Central memory CD8-positive, alpha-beta T cell (primary cell): ENCODE measurements around the gene PRPF6.

Experiments
- ATAC-seq: fragments of 150-1000 bp; cut with Tn5 transposase; replicated peaks from 2 replicates; pipeline ENCODE4 v1.10.0; 2022; ENCODE audit warnings: mild to moderate bottlenecking, moderate FRiP score, moderate number of reproducible peaks; ENCODE audit not compliant: poor library complexity, severe bottlenecking; ENCODE audit errors: extremely low read depth
- DNase-seq, 2 donors: peaks; one replicate each; pipeline ENCODE4 v3.0.0; 2021; ENCODE audit warnings: low spot score in 2 of 2
- H3K27ac Mint-ChIP-seq: one replicate; pipeline ENCODE4 v1.8.0; 2022; ENCODE audit warnings: low read depth, mild to moderate bottlenecking, moderate library complexity, mixed read lengths
- H3K27me3 Mint-ChIP-seq: one replicate; pipeline ENCODE4 v1.8.0; 2022; ENCODE audit warnings: mixed read lengths
- H3K36me3 Mint-ChIP-seq: one replicate; pipeline ENCODE4 v1.8.0; 2022; ENCODE audit warnings: mild to moderate bottlenecking, moderate library complexity, mixed read lengths; ENCODE audit not compliant: insufficient read depth
- H3K4me1 Mint-ChIP-seq: one replicate; pipeline ENCODE4 v1.8.0; 2022; ENCODE audit warnings: mixed read lengths
- H3K4me3 Mint-ChIP-seq: one replicate; pipeline ENCODE4 v1.8.0; 2022; ENCODE audit warnings: mild to moderate bottlenecking, moderate library complexity, mixed read lengths
- H3K9me3 Mint-ChIP-seq: one replicate; pipeline ENCODE4 v1.8.0; 2022; ENCODE audit warnings: mixed read lengths

Gene PRPF6

DNA sequence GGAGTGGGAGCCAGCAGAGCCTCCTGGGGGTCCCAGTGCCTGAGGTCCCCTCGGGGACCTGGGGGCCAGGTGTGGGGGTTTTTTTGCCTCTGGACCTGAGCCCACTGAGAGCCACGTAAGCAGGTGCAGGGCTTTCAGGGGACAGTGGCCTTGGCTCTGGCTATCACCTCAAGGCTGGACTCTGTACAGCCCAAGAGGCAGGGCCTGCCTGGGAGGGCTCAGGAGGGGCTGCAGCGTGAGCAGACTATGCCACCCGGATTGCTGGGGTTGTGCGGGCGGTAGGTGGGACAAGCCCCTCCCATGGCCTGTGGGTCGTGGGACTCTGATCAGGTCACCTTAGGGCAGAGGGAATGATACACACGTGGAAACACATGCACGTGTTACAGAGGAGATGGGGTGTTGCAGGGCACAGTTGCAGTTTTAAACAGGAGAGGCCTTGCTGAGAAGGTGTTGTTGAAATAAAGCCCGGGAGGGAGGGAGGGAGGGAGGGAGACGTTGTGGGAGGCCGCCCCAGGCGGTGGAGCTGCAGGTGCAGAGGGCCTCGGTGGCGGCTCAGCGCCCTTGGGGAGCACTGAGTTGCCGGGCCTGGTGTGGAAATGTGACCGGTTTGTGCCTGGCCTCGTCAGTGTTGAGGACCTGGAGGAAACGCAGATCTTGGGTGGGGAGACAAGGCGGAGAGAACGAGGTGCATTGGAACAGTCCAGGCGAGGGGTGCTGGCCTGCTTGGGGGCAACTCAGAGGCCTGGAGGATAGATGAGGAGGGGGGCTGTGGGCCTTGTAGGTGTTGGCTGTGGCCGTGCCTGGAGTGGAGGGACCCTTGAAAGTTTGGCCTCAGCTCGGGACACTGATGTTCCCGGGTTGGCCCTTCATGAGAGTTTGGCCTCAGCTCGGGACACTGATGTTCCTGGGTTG, 84.4 kb downstream of the PRPF6 start:
- ATAC-seq: no peak
- Mint-ChIP-seq H3K4me3 (peak overlapping the region; percentile 45), H3K4me1 (peaks cover 32% of the 10 kb centered on the region), H3K9me3 (no peaks in the 10 kb centered on the region), H3K27ac (peak overlapping the region; percentile 51), H3K27me3 (no peaks in the 10 kb centered on the region), H3K36me3 (peaks cover 11% of the 10 kb centered on the region)
- DNase-seq: no peak

DNA sequence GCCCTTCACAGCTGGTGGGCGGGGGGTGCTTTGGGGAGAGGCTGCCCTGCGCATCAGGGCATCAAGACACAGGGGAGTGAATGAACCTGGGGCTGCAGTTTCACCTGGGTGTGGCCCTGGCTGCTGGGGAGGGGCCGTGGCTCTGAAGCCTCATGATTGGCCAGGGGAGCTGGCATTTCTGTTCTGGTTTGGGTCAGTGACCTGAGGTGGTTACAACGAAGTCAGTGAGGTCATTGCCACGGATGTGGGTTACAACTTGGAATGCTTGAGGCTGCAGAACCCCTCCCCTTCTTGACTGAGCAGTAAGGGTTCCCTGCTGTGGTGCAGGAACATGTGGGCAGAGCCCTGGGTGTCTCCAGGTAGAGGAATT, 85.0 kb downstream of the PRPF6 start:
- H3K4me3 Mint-ChIP-seq: peak overlapping the region; percentile 45
- no peaks in the 10 kb centered on the region for H3K9me3 Mint-ChIP-seq
- peak overlapping the region; percentile 51 for H3K27ac Mint-ChIP-seq
- DNase-seq (peak; percentile 36 to 51), ATAC-seq (peak; percentile 57)
- no peaks in the 10 kb centered on the region for H3K27me3 Mint-ChIP-seq
- peaks cover 11% of the 10 kb centered on the region for H3K36me3 Mint-ChIP-seq
- H3K4me1 Mint-ChIP-seq: peaks cover 32% of the 10 kb centered on the region

DNA sequence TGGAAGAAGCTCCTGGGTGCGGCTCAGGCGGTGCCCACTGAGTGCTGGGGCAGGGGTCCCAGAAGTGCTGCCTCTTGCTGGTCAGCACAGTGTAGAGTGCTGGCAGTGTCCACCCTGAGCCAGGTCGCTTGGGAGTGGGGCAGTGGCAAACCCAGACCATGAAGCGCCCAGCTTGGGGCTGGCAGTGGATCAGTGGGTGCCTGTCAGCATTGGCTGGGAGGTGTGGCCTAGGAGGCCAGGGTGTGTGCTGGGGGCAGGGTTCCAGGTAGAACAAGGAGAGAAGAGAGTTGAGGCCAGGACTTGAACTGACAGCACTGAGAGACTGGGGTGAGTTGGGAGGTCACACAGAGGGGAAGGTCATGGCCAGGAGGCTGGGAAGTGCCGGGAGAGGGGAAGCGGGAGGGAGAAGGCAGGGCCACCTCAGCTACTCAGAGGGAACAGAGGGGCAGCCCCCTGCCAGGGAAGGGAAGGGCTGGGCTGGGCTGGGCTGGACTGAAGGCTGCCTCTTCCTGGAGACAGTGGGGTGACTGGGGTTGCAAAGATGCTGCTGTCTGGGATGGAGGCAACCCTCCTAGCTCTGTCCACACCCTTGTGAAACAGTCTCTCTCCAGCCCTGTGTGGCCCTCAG, 86.2 kb downstream of the PRPF6 start:
- DNase-seq (no peak), ATAC-seq (no peak)
- no peaks in the 10 kb centered on the region for H3K9me3 Mint-ChIP-seq
- peaks cover 32% of the 10 kb centered on the region for H3K4me1 Mint-ChIP-seq
- no peak overlapping the region for H3K4me3 Mint-ChIP-seq
- no peak overlapping the region for H3K27ac Mint-ChIP-seq
- H3K27me3 Mint-ChIP-seq: no peaks in the 10 kb centered on the region
- H3K36me3 Mint-ChIP-seq: peaks cover 11% of the 10 kb centered on the region

DNA sequence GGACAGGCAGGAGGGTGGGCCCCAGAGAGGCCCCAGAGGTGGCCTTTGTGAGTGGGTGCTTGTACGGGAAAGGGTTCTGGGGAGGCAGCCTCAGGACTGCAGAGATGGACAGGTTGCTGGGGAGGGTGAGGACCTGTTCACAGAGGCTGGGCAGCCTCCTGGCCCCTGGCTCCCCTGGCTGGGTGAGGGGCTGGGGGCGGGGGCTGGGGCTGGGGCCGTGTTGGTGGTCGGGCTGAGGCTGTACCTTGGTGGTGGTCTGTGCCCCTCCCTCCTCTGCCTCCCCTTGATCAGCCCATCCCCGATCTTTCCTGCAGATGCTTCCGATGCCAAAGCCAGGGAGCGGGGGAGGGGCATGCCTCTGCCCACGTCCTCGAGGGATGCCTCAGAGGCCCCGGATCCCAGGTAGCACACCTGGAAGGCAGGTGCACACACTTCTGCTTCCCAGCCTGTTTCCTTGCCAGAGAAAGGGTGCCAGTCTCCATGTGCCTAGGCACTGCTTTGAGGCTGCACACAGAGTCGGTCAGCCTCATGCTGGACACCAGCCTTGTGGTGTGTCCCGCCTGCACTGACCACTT, 86.9 kb downstream of the PRPF6 start:
- H3K27me3 Mint-ChIP-seq: no peaks in the 10 kb centered on the region
- no peak overlapping the region for H3K4me3 Mint-ChIP-seq
- ATAC-seq (no peak), DNase-seq (no peak)
- peaks cover 10% of the 10 kb centered on the region for H3K36me3 Mint-ChIP-seq
- H3K9me3 Mint-ChIP-seq: no peaks in the 10 kb centered on the region
- H3K4me1 Mint-ChIP-seq: peaks cover 32% of the 10 kb centered on the region
- no peak overlapping the region for H3K27ac Mint-ChIP-seq

DNA sequence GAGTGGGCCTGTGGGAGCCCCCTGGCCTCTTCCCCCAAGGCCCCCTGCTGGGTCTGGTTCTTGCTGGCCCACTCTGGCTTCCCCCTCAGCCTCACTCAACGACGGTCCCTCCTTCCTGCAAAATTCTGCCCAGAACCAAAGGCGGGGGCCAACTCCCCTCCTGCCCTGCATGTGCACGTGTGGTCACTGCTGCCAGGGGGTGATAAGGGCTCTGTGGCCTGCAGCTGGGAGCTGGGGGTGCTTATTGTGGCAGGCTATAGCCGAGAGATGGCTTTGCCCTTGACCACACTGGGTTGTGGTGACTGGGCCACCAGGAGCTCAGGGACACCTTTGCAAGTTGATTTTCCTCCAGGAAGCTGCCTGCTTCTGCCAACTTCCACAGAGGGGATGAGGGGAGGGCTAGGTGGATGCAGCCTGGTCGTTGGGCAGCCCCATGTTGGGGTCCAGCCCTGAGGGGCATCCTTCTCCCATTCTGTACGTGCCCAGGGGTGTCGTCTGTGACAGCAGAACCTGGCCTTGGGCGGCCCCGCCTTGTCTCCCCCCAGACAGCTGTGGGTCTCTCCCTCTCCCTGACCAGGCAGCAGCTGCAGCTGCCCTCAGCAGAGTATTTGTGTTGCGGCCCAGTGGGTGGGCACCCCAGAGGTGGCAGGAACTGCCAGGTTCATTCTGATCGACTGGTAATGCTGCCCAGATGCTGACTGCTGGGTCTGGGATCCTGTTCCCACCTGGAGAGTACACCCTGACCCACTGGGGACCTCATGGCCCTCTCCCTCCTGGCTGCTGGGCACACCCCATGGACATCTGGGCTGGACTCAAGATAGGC, 87.7 kb downstream of the PRPF6 start:
- Mint-ChIP-seq H3K36me3 (peaks cover 10% of the 10 kb centered on the region), H3K4me3 (no peak overlapping the region), H3K9me3 (no peaks in the 10 kb centered on the region), H3K27ac (no peak overlapping the region), H3K27me3 (no peaks in the 10 kb centered on the region), H3K4me1 (peaks cover 31% of the 10 kb centered on the region)
- no peak for ATAC-seq
- no peak for DNase-seq

DNA sequence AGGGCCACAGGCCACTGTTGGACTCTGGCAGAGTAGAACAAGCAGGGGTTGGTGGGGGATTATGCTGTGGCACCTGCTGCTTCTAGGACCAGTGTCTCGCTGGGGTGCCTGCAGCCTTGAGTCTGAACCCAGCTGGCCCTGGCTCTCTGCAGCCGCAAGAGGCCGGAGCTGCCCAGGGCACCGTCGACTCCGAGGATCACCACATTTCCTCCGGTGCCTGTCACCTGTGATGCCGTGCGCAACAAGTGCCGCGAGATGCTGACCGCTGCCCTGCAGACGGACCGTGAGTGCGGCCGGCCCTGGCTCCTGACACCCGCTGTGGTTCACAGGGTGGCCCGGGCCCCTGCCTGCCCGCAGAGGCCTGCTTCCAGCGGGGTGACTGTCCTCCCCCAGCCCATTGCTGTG, 88.3 kb downstream of the PRPF6 start:
- peaks cover 11% of the 10 kb centered on the region for H3K36me3 Mint-ChIP-seq
- H3K4me3 Mint-ChIP-seq: no peak overlapping the region
- ATAC-seq (no peak), DNase-seq (no peak)
- H3K27me3 Mint-ChIP-seq: no peaks in the 10 kb centered on the region
- no peak overlapping the region for H3K27ac Mint-ChIP-seq
- peaks cover 25% of the 10 kb centered on the region for H3K4me1 Mint-ChIP-seq
- no peaks in the 10 kb centered on the region for H3K9me3 Mint-ChIP-seq

DNA sequence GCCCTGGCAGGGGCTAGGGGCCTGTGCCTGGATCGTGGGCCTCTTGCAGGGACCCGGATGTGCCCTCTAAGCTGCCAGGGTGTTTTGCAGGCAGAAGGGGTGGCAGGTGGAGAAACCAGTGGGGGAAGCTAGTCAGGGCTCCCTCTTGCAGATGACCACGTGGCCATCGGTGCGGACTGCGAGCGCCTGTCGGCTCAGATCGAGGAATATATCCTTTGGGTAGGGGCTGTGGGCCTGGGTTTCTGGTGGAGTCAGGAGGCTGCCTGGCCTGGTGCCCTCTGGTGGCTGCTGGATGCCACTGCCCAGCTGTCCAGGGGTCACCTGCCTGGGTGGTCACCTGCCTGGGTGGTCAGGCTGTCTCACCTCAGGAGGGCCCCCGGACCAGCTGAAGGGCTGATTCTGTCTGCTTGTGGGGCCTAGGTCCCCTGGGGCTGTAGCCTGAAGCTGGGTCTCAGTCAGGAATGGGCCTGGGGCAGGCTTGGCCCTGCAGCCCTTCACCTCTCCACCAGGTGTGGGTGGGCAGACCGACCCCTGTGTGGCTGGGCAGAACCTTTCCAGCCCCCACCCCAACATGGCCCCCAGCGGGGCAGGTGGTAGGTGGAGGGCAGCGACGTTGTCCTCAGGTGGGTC, 88.8 kb downstream of the PRPF6 start:
- DNase-seq: no peak
- Mint-ChIP-seq H3K4me3 (no peak overlapping the region), H3K27ac (no peak overlapping the region), H3K36me3 (peaks cover 14% of the 10 kb centered on the region), H3K9me3 (no peaks in the 10 kb centered on the region), H3K27me3 (no peaks in the 10 kb centered on the region), H3K4me1 (peaks cover 25% of the 10 kb centered on the region)
- no peak for ATAC-seq

DNA sequence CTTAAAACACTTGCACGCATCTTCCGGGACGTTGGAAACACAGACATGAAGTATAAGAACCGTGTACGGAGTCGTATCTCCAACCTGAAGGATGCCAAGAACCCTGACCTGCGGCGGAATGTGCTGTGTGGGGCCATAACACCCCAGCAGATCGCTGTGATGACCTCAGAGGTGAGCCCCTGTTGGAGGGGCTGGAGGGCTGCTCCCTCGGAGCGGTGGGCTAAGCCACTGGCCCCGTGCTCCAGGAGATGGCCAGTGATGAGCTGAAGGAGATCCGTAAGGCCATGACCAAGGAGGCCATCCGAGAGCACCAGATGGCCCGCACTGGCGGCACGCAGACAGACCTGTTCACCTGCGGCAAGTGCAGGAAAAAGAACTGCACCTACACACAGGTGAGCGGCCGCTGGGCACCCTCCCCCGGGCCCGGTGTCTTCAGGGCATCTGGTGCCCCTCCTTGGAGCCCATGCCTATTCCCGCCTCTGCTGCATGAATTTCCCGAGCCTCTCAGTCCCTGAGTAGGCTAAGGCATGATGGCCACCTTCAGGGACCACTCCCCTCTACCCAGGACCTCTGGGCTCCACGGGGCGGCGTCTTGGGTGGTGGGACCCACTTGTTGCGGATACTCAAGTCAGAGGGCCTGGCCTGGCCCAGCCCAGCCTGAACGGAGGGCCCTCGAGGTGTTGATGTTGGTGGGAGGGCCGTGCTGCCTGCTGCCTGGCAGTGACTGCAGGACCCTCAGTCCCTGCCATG, 89.5 kb downstream of the PRPF6 start:
- Mint-ChIP-seq H3K36me3 (peaks cover 14% of the 10 kb centered on the region), H3K4me3 (no peak overlapping the region), H3K27me3 (no peaks in the 10 kb centered on the region), H3K4me1 (peaks cover 19% of the 10 kb centered on the region), H3K27ac (no peak overlapping the region), H3K9me3 (no peaks in the 10 kb centered on the region)
- DNase-seq (no peak), ATAC-seq (no peak)

DNA sequence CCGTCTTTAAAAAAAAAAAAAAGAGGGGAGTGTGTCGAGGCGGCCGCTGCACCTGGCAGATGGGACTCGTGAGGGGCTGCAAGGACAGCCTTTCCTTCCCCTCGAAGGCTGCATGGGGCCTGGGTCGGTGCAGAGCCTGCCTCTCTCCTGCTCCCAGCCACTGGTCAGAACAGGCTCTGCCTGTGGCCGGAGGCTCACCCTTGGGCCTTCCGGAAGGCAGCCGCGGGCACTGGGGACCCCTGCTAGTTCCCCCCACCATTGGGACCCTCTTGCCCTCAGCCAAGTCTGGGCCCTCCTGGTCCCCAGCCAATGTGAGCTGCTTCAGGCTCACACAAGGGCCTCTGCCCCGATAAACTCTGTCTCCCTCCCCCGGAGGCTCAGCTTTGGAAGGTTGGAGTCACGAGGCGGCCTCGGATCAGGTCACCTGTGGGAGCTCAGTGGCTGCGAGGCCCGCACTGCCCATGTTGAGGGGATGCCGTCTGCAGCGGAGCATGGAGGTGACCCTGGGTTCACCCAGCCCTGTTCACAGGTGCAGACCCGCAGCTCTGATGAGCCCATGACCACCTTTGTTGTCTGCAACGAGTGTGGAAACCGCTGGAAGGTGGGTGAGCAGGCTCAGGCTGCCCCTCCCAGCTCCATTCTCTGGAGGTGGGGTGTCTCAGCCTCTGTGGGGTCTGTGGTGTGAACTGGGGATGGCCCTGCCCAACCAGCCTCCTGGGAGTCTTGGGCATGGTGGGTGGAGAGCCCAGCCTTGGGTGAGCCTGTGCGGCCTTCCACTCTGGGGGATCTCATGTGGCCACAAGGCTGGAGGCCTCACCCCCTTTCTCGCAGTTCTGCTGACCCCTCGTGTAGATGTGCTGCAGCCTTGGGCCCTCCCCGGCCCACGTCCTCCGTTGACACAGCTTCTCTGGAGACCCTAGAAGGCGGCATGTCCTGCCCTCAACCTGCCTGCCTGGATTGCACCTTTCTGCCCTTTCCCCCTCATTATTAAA, 90.7 kb downstream of the PRPF6 start:
- Mint-ChIP-seq H3K4me3 (no peak overlapping the region), H3K36me3 (peaks cover 12% of the 10 kb centered on the region), H3K27me3 (no peaks in the 10 kb centered on the region), H3K4me1 (peaks cover 14% of the 10 kb centered on the region), H3K9me3 (no peaks in the 10 kb centered on the region), H3K27ac (peak overlapping the region; percentile 25)
- ATAC-seq (no peak), DNase-seq (no peak)

DNA sequence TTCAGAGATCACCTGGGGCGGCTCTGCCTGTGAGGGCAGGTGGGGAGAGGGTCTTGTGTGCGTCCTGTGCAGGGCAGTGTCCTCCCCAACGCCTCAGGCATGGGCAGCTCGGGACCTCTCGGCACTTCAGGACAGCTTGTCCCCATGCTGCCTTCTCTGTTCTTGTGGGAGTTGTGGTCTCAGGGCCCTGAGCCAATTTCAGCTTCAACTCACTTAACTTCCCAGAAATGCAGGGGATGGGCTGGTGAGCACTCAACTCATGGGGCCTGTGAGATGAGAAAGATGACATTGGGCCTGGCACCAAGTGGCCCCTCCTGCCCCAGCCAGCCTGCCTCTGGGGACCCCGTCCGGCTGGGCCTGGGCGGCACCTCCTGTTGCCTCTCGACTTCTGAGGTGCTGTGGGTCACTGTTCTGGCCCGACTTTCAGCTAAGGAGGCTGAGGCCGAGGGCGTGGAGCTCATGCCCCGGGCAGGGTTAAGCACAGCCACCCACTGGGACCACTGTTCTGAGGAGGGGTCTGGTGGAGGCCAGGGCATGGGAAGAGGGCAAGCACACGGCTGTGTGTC, 91.6 kb downstream of the PRPF6 start:
- H3K27me3 Mint-ChIP-seq: no peaks in the 10 kb centered on the region
- H3K4me3 Mint-ChIP-seq: no peak overlapping the region
- no peaks in the 10 kb centered on the region for H3K9me3 Mint-ChIP-seq
- H3K36me3 Mint-ChIP-seq: peaks cover 15% of the 10 kb centered on the region
- peaks cover 14% of the 10 kb centered on the region for H3K4me1 Mint-ChIP-seq
- H3K27ac Mint-ChIP-seq: peak overlapping the region; percentile 25
- ATAC-seq (no peak), DNase-seq (no peak)
